NK-92 (cell line): ENCODE results near the gene FRK.
"Not testable (repeated sequence)": the region's sequence is repeated elsewhere in the genome, so short reads cannot be mapped to it uniquely, and the experiment has no call there.

Experiments used
- DNase-seq: peaks from one replicate; lab custom pipeline; 2025; ENCODE audit not compliant: unreplicated experiment; lab: John Stamatoyannopoulos, UW

FRK gene

DNA sequence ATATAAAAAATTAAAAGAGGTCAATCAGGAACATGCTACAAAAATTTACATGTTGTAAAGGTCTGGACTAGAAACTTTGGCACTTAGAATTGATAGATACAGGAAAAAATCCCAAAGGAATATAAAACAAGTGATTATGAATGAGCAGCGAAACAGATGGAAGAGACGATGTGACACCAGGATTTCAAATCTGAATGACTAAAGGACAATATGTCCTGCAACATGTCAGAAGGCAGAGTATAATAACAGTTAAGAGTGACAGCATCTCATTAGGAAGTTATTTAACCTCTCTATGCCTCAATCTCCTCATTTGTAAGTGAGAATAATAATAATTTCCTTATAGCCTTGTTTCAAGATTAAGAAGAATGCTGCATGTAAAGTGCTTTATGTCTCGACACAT, 50.3 kb downstream of the FRK start:
- no peak for DNase-seq

- DNase-seq, result no peak
Observed at GRCh38 chr6:116008470-116009243, 52.0 kb downstream of the FRK start.

- no peak for DNase-seq
Observed at GRCh38 chr6:116004841-116005815, 55.6 kb downstream of the FRK start.

GRCh38 chr6:116003668-116004067, 57.0 kb downstream of the FRK start:
- DNase-seq, result no peak

DNA sequence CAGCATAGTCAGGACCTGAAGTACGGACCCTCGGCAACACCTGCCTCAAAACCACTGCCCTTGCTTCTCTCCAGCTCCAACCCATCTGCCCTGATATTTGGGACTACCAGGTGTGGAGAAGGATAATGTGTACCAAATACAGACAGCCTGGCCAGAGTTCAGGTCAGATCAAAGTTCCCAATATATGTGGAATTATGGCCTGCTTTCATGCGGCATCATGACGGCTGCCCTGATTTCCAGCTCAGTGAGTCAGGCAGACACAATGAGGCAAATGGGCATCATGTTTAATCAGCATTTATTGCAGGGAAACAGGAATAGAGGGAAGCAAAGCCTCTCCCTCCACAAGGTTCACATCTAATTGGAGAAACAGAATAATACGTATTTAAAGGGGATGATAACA, 57.9 kb downstream of the FRK start:
- no peak for DNase-seq

GRCh38 chr6:115999235-115999634, 61.5 kb downstream of the FRK start:
- DNase-seq, result no peak

DNA sequence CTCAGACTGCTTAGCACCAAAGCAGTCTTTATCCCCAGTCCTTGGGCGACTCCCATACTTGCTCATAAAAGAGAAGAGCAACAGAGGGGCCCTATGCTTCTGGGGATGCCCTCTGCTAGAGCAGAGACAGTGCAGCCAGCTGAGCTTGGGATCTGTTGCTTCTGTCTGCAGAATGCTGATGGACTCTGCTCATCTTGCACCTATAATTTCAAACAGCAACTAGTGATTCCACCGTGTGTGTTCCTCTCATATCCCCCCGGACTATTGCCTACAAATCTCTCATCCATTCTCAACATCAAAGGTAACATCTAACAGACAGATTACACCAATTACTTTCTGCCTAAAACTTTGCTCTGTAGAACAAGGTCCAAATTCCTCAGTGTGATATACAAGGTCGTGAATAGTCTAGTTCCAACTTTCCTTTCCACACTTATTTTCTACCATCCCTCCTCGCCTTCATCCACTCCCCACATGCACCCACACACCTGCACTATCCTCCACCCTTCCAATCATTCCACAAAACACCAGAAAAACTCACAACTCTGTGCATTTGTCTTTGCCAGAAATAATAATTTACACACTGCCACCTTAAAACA, 62.6 kb downstream of the FRK start:
- no peak for DNase-seq

DNA sequence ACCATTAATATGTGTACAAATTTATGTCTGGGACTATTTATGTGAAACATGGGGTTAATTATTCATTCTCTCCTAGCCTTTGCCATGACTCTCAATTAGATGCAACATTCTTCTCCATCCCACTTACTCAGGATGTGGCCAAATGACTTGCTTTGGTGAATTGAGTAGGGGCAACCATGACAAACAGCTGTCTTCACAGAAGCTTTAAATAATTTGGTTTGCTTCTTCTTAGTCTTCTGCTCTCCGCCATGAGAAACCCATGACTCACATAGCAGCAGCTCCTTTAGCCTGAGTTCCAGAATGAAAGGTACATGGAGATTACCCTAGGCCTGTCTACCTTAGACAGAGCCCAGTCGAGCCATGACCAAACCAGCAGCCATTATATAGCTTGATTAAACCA, 74.7 kb downstream of the FRK start:
- DNase-seq, result no peak

- no peak for DNase-seq
Observed at GRCh38 chr6:115984809-115985208, 75.9 kb downstream of the FRK start.

DNA sequence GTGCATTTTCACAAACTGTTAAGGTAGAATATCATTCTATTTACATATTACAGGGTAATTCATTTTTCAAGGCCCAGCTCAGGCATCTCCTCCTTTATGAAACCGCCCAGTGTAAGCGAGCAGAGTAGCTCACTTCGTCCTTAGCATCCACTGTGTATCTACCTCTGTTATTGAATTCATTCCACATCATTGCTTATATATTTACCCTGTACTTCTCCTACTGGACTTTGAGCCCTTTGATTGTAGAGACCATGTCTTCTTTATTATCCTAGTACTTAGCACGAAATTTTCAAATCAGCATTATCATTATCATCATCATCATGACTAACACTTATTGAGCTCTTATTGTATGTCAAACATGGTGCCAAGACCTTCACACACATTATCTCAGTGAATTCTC, 76.7 kb downstream of the FRK start:
- no peak for DNase-seq

- no peak for DNase-seq
Observed at GRCh38 chr6:115982453-115982852, 78.2 kb downstream of the FRK start.

DNA sequence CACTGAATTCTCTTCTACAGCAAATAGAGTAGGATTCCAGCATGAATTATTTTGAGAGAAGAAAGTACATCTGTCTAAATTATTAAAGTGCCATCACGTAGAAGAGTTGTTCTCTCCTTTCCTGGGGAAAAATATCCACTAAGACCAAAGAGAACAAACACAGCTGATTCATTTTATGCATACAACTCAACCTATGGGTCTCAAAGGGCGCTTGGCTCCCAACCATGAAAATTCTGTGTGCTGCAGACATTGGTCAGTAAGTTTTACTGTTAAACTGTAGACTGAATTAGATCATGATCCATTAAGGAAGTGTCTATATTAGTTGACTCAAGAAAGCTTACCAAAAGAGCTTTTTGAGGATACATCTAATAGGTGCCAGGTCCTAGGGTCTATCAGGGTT, 83.5 kb downstream of the FRK start:
- DNase-seq, result no peak

GRCh38 chr6:115976321-115976870, 84.3 kb downstream of the FRK start:
- DNase-seq, result no peak

- DNase-seq, result no peak
Observed at GRCh38 chr6:115972679-115973078, 88.0 kb downstream of the FRK start.

DNA sequence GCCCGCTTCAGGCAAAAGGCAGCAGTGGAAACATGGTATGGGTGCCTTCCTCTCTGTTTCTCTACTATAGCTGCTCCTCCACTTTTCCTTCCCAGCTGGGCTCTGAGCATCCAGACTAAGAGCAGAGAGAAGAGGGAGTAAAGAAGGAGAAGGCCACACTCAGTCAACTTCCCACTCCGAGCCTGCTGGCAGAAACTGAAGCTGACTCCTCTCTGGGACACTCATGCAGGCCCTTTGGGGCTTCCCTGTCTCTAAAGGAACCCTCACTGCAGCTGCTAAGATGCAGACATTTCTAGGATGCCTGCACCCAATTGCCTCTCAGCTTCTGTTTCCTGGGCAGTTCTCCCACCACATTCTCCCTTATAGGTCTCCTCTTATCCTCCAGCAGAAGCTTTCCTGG, 88.9 kb downstream of the FRK start:
- DNase-seq, result no peak

DNA sequence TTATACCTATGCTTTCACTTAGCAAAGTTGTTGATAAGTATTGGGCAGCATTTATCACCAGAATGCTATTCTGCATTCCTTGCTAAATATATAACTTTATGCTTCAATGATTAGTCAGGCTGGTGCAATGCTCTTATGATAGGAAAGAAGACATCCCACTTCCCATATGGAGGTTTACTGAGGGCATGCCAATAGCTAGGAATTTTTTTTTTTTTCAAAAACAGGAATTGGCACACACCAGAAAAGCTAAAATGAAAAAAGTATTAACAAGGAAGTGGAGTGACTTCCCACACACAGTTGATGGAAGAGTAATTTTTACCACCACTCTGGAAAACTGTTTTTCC, 90.8 kb downstream of the FRK start:
- no peak for DNase-seq

- no peak for DNase-seq
Observed at GRCh38 chr6:115969207-115969929, 91.3 kb downstream of the FRK start.

DNA sequence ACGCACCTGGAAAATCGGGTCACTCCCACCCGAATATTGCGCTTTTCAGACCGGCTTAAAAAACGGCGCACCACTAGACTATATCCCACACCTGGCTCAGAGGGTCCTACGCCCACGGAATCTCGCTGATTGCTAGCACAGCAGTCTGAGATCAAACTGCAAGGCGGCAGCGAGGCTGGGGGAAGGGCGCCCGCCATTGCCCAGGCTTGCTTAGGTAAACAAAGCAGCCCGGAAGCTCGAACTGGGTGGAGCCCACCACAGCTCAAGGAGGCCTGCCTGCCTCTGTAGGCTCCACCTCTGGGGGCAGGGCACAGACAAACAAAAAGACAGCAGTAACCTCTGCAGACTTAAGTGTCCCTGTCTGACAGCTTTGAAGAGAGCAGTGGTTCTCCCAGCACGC, 100.4 kb downstream of the FRK start:
- not testable (repeated sequence) for DNase-seq

- DNase-seq, result no peak
Observed at GRCh38 chr6:115958958-115959357, 101.7 kb downstream of the FRK start.

GRCh38 chr6:115954740-115955139, 106.0 kb downstream of the FRK start:
- DNase-seq, result no peak

DNA sequence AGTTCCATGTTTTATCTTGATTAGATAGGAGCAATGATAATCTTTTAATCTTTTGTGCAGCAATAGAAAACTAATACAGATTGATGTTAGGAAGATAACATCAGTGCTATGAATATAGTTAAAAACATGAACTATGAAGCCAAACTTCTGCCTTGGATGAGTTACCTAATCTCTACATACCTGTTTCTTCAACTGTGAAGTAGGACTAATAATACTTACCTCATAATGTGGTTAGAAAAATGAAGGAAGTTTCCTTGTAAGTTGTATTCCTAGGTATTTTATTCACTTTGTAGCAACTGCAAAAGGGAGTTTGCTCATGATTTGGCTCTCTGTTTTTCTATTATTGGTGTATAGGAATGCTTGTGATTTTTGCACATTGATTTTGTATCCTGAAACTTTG, 111.9 kb downstream of the FRK start:
- no peak for DNase-seq
